Activated CD4-positive, alpha-beta T cell treated with anti-CD3 and anti-CD28 coated beads, Interleukin-2, Interleukin-4, amounts not matched to agents 100 ng/mL and 50 ng/mL, durations not matched to agents 16 hours and 8 hours (primary cell): Measurements from ENCODE around the gene OR2B2.

ENCODE experiments used
- DNase-seq: peaks from one replicate; pipeline ENCODE4 v3.0.0-alpha.2; 2020; ENCODE audit warnings: low spot score

Gene OR2B2

DNA sequence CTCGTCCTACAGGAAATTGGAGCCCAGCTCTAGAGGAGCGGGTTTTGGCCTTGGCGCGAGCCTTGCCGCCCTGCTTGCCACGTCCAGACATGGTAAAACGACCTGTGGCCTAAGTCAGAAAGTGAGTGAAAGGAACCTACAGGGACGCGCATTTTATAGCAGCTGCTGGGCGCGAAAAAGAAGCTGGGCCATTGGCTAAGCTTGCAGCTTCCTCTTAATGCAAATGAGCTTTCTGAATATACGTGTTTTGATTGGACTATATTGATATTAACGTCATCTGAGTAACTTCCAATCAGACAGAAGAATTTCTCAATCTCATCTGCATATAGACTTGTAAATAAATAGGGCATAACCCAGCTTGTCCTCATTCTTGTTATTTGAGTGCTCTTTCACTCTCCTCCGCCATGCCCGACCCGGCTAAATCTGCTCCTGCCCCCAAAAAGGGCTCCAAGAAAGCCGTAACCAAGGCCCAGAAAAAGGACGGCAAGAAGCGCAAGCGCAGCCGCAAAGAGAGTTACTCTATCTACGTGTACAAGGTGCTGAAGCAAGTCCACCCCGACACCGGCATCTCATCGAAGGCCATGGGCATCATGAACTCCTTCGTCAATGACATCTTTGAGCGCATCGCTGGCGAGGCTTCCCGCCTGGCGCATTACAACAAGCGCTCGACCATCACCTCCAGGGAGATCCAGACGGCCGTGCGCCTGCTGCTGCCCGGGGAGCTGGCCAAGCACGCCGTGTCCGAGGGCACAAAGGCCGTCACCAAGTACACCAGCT lies 18.9 kb downstream of the OR2B2 start:
- DNase-seq: peak; percentile 98

DNA sequence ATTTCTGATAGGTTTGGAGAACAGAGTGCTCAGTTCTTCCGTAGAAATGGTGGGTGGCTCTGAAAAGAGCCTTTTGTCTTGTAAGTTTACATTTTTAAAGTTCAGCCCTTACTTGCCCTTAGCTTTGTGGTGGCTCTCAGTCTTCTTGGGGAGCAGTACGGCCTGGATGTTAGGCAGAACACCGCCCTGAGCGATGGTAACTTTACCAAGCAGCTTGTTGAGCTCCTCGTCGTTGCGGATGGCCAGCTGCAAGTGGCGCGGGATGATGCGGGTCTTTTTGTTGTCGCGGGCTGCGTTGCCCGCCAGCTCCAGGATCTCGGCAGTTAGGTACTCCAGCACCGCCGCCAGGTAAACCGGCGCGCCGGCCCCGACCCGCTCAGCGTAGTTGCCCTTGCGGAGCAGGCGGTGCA lies 19.5 kb downstream of the OR2B2 start:
- DNase-seq: no peak

DNA sequence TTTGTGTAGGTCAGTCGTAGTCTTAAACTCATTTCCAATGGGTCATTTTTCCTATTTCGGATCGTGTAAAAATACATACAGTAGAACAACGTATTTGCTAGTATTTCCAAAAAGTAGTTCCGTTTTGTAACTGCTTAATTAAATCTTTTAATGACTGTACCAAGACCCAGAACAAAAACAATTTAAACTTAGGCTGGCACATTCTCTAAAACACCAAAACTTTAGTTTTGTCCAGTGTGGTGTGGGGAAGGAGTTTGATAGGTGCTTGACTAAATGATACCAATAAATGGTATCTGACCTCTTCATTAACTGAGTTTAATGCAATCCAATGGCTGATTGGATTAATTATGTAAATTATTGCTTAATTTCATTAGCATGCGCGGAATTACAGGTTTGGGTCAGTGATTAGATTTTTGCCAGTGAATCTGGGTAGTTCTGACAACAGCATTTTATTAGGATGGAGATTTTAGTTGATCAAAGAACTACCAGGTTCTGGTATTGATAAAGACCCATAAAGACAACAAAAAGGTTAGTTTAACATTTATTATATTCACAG lies 20.8 kb downstream of the OR2B2 start:
- DNase-seq: no peak

DNA sequence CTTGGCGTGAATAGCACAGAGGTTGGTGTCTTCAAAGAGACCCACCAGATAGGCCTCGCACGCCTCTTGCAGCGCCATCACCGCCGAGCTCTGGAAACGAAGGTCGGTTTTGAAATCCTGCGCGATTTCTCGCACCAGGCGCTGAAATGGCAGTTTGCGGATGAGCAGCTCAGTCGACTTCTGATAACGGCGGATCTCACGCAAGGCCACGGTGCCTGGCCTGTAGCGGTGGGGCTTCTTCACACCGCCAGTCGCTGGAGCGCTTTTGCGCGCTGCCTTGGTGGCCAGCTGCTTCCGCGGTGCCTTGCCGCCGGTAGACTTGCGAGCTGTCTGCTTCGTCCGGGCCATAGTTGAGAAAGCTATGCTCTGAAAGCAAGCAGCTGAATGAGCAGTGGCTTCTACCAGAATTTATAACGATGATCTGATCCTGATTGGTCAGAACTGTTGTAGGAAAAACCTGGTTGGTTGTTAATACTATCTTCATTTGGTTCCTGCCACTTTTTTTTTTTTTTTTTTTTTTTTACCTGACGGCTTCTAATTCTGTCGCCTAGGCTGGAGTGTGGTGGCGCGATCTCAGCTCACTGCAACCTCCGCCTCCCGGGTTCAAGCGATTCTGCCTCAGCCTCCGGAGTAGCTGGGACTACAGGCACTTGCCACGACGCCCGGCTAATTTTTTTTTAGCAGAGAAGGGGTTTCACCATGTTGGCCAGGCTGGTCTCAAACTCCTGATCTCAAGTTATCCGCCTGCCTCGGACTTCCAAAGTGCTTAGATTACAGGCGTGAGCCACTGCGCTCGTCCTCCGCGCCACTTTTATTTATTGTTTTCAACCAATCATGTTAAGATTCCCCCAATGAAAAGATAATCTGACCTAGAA lies 21.5 kb downstream of the OR2B2 start:
- peak; percentile 96 for DNase-seq

DNA sequence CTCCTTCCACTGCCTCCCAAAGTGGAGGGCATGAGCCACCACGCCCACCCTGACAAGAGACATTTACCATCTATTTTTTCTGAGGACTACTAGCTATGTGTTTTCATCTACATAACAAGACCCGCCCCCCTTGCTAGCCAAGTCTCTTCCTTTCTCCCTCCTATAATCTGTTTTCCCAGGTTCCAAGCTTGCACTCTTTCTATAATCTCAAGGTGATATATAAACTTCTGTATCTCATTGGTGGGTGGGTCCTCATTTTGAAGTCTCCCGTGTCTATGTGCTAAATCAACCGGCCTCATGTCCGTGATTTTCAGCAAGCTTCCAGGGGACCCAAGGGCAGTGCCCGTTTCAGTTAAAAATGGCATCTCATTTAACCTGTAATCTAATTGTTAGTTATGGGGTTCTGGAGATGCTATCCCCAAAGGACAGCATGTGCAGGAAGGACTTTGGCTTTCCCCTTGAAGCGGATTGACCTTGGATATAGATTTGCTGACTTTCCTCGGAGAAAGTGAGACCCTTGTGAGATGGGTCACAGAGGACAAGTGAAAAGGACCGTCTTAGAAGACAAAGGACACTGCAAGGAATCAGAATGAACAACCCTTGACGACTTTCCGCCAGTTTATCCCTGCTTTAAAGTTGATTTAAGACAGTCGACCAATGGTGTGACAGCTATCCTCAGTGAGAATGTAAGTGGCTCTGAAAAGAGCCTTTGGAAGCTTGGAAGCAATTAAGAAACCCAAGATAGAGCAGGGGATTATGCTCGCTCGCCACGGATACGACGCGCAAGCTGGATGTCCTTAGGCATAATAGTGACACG lies 22.4 kb downstream of the OR2B2 start:
- DNase-seq: peak; percentile 69

DNA sequence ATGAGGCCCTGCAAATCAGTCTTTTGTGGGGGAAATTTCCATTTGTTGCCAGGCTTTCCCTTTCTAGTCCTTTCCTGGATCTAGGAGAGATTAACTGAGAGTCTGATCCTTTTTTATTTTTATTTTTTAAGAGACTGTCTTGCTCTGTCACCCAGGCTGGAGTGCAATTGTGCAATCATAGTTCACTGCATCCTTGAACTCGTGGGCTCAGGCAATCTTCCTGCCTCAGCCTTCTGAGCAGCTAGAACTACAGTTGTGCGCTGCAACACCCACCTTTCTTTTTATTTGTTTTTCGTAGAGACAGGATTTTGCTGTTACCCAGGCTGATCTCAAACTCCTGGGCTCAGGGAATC lies 22.9 kb downstream of the OR2B2 start:
- DNase-seq: no peak

DNA sequence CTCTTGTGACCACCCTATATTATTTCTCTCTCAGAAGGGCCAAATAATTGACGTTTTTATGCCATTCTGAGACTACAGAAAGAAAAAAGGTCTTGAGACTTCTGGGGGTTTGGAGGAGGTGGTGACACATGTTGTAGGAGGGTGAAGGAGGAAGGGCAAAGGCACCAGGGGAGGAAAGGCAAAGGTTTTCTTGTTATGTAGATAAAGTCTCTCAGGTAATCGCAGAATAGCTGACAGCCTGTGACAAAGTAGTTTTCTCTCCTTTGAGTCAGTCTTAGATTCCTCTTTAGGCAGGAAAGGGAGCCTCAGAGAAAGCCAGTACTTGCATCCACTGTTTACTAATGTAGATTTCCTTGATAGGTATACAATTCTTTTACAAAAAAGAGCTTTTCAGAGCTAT lies 23.6 kb downstream of the OR2B2 start:
- no peak for DNase-seq

DNA sequence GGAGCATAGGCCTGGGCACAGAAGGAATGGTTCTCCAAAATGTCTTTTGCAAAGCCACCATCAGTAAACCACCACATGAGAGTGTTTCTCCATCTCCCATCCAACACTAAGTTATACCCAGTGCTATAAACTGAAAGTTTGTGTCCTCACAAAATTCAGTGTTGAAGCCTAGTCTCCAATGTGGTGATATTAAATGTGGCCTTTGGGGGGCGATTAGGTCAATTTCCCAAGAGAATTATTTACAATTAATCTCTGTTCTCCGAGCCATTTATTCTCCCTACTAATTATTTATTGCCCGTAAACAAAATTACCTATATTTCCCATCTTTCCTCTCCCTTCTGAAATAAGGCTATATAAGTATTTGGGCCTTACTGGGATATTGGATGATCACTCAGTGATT lies 26.1 kb downstream of the OR2B2 start:
- no peak for DNase-seq

DNA sequence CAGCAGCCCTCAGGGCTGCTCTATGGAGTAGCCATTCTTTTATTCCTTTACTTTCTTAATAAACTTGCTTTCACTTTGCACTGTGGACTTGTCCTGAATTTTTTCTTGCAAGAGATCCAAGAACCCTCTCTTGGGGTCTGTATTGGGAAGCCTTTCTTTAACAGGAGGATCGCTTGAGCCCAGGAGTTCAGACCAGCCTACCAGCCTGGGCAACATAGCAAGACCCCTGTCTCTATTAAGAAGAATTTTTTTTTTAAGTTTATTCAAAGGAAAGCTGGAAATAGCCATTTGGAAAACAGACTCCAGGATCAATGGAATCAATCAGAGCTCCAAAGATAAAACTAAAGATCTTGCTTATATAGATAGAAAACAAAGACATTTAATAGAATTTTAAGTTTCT lies 29.1 kb downstream of the OR2B2 start:
- no peak for DNase-seq

DNA sequence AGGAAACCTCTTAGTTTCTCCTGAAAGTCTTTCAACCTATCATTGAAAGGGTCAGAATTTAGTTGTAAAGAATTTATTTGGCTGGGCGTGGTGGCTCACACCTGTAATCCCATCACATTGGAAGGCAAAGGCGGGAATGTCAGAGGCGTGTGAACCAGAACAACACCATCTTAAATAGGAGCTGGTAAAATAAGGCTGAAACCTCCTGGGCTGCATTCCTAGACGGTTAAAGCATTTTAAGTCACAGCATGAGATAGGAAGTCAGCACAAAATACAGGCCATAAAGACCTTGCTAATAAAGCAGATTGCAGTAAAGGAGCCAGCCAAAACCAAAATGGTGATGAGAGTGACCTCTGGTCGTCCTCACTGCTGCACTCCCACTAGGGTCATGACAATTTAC lies 29.6 kb downstream of the OR2B2 start:
- no peak for DNase-seq

DNA sequence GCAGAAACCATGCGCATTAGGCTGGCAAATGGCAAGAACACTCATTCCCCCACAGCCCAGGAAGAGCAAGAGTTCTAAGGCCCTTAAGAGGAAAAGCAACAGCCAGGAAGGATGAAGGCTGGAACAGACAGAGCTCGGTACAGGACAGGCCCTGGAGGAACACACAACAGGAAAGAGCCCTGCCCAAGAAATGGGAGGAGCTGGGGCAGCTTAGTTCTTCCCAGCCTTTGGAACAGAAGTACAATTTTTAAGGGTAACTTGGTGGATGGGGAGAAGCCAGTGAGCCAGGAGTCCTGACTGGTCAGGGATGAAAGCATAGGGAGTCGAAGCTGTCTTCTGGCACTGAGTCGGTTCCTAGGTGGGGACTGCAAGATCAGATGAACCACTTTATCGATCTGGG lies 32.4 kb downstream of the OR2B2 start:
- no peak for DNase-seq

DNA sequence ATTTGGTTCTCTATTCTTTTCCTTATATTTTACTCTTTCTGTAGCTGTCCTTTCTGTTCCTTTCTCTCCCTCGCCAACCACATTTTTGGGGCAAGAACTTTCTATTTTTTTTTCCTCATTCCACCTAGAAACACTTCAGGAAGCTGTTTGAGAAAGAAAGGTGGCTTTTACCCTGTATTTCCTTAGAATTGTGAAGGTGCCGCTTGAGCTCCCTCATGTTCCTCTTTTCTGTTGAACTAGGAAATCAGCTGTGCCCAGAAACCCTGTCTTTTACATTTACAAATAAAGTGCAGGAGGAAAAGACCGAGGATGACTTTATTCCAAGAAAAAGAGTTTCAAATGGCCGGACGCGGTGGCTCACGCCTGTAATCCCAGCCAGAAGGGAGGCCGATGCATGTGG lies 38.2 kb downstream of the OR2B2 start:
- no peak for DNase-seq

DNA sequence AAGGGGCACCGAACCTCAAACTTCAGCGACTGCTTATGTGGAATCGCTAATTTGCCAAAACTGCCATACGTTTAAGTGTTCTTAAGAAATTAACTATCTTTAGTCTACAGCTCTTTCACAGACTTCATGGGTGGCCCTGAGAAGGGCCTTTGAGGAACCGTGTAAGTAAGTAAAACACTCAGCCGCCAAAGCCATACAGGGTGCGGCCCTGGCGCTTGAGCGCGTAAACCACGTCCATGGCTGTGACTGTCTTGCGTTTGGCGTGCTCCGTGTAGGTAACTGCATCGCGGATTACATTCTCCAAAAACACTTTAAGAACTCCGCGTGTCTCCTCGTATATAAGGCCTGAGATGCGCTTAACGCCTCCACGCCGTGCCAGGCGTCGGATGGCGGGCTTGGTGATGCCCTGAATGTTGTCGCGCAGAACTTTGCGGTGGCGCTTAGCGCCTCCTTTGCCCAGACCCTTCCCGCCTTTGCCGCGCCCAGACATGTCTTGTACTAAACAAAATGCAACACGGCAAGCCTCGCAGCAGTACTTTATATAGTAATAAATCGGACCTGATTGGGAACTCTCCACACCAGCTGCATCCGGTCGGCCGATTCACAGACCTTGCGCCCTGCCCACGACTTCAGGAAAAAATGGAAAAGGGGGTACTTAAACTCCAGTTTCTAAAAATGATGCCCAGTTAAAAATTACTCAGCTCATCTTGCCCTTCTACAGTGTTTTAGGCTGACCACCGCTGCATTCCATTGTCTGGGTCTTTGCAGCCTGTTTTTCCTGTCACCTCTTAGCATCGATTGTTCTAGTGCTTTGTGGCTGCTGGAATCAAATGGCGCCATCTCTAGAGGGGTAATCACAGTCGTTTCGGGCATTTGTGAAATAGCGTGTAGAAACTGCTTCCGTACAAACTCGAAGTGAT lies 38.9 kb downstream of the OR2B2 start:
- peak; percentile 93 for DNase-seq

DNA sequence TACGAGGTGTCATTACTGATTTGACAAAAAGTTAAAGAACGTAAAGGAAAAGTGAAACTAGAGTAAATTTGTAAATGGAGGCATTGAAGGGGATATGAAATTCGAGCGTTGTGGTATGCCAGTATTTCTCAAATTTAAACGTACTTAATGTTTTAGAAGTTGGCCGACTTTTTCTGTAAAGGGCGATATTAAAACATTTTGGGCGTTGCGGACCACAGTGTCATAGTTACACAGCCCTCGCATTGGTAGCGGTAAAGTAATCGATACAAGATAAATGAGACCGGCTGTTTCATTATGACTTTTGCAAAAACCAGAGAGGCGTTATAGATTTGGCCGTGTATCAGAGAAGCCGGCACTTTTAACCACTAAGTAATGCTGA lies 39.6 kb downstream of the OR2B2 start:
- DNase-seq: peak; percentile 80

DNA sequence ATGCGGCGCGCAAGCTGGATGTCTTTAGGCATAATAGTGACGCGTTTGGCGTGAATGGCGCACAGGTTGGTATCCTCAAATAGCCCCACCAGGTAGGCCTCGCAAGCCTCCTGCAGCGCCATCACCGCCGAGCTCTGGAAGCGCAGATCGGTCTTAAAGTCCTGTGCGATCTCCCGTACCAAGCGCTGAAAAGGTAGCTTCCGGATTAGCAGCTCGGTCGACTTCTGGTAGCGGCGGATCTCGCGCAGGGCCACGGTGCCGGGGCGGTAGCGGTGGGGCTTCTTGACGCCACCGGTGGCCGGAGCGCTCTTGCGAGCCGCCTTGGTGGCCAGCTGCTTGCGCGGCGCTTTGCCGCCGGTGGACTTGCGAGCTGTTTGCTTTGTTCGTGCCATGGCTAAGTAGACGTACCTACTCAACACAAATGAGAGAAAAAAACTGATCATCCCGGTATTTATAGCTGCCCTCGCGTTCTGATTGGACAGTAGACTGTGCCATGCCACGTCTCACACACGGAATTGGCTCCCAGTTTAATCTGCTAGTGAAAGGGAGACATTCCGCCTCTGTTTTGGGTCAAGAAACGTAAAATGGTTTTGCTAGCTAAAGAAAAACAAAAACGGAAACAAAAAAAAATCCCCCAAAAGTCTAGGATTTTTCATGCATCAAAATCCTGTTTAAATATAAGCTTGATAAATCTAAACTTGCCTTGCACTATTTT lies 40.1 kb downstream of the OR2B2 start:
- peak; percentile 94 for DNase-seq

DNA sequence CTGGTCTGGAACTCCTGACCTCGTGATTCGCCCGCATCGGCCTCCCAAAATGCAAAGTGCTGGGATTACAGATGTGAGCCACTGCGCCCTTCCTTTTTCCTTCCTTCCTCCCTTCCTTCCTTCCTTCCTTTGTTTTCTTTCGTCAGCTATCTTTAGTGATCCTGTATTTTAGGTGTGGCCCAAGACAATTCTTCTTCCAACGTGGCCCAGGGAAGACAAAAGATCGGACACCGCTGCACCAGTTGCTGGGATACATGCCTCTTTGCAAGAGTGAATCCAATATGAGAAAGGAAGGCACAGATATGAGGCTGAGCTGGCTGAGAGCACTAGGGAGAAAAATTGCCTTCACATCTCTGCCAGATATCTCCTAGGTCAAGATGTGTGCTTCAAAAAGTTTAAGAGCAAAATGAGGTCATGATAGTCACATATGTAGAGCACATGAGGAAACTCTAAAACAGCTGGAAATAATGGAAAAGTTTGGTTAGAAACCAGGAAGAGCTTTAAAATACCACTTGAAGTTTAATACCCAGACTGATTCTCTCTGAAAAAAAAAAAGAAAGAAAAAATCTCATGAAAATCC lies 41.8 kb downstream of the OR2B2 start:
- no peak for DNase-seq

DNA sequence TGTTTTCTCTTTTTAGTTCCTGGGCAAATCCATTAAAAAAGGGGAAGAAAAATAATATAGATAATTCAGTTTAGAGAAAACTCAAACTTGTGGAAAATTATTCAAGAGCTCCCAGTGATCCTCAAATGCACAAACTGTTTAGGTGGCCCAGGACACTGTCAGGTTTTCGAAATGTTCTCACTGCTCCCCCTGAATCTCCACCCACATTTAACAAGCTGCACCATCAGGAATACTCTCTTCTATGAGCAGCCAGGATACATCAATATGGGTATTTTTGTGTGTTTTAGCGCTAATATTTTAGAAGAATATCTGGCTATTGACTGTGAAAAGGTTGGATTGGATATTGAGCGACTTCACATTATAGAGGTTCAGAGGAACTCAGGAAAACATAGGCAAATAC lies 43.9 kb downstream of the OR2B2 start:
- no peak for DNase-seq

DNA sequence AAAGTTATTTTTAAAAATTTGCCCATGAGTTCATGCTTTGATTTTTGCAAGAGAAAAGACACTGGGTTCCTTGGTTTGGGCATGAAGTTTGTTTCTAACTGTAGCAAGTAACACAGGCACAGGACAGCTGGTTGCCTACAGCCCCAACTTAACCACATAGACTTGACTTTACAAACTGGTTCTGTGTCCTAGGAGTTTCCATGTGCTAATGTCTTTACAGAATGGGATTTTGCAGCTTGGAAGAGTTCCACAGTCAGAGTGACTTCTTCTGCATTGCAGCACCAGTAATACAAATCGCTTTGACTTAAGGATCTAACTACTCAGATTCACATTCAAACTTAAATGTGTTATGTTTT lies 44.3 kb downstream of the OR2B2 start:
- DNase-seq: no peak

DNA sequence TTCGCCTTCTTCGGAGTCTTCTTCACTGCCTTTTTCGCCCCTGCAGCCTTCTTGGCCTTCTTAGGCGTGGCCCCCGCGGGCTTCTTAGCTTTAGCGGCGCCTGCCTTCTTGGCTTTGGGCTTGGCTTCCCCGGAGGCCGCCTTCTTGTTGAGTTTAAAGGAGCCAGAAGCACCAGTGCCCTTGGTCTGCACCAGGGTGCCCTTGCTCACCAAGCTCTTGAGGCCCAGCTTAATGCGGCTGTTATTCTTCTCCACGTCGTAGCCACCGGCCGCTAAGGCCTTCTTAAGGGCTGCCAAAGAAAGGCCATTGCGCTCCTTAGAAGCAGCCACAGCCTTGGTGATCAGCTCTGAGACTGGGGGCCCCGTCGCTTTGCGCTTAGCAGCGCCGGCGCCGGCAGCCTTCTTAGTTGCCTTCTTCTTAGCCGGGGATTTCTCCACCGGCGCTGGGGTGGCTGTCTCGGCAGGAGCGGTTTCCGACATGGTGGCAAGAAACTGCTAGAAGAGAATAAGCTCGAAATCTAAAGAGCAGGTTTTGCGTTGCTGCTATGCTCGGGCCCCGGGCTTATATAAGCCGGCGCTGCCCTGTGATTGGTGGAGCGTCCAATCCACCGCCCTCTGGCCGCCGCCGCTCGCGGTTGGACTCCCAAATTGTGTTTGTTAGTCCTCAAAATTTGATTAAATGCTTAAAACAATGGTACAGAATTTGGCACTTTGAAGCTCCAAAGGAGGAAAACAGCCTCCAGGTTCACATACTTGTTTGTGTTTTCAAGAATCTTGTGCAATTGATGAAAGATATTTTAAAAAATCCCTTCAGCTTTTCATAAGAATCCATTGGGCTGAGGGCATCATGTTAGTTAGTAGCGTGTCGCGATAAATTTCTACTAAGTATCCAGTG lies 44.9 kb downstream of the OR2B2 start:
- DNase-seq: peak; percentile 93
